Measurements from ENCODE around the gene CADPS.

GRCh38 chr3:62873761-62874710 lies 1.2 kb downstream of the CADPS start:
- no peak for TF ChIP-seq ZNF274 (IDR thresholded peaks at IDR 0.05; ENCODE audit: low read depth, low read length)
- no peak for TF ChIP-seq YY1 (IDR thresholded peaks at IDR 0.05; ENCODE audit: insufficient read depth, insufficient read length)
